IMR-90 (cell line): ENCODE measurements around the gene TRAP1. TPM values are rescaled to one million over a fixed set of nuclear protein-coding genes. Genes with fewer than 3 reads are reported as not detected.

Experiments
- ATAC-seq: fragments of 200-7000 bp; cut with Tn5 transposase; 2 replicates; pipeline ENCODE4 v1.9.1; 2020; ENCODE audit warnings: low read depth, mild to moderate bottlenecking, moderate library complexity
- BruUV-seq: library from RNA; stranded (reverse); fragments of 400-500 nt; replicated peaks from 2 replicates; lab custom pipeline; 2021; lab: Mats Ljungman, UMichigan
- CTCF ChIA-PET: fragments of 300-600 bp; formaldehyde crosslinking; extraction: SDS; loops from one replicate; lab custom pipeline; 2021; ENCODE audit warnings: antibody characterized with exemption; lab: Yijun Ruan, JAX
- POLR2A ChIA-PET: fragments of 300-600 bp; sonication (Branson Sonifier 250); formaldehyde crosslinking; loops from one replicate; lab custom pipeline; 2022; ENCODE audit warnings: antibody characterized with exemption; ENCODE audit not compliant: unreplicated experiment; lab: Charles Lee
- DNase-seq: peaks from one replicate; pipeline ENCODE4 v3.0.0; 2013
- H2AFZ ChIP-seq: replicated peaks from 2 replicates; pipeline ENCODE3; 2013; ENCODE audit warnings: low read length, mild to moderate bottlenecking; ENCODE audit not compliant: poor library complexity
- H2AK5ac ChIP-seq: 2 replicates; pipeline ENCODE4 v1.6.1; 2013; ENCODE audit warnings: low read depth, low read length, inconsistent platforms
- H2AK9ac ChIP-seq: replicated peaks from 2 replicates; pipeline ENCODE3; 2013; ENCODE audit warnings: mild to moderate bottlenecking, low read depth, low read length, moderate library complexity; ENCODE audit not compliant: poor library complexity
- H2BK120ac ChIP-seq: 2 replicates; pipeline ENCODE4 v1.6.1; 2013; ENCODE audit warnings: low read depth, low read length, inconsistent platforms
- H2BK15ac ChIP-seq: 3 replicates; pipeline ENCODE4 v1.6.1; 2013; ENCODE audit warnings: low read depth, low read length, inconsistent platforms
- H2BK20ac ChIP-seq: 2 replicates; pipeline ENCODE4 v1.6.1; 2013; ENCODE audit warnings: low read depth, mild to moderate bottlenecking, inconsistent platforms, low read length, moderate library complexity
- H2BK5ac ChIP-seq: 2 replicates; pipeline ENCODE4 v1.6.1; 2013; ENCODE audit warnings: mild to moderate bottlenecking, low read depth, low read length, inconsistent platforms; ENCODE audit not compliant: poor library complexity, severe bottlenecking
- H3K14ac ChIP-seq: replicated peaks from 2 replicates; pipeline ENCODE4 v1.6.1; 2013; ENCODE audit warnings: low read depth, low read length, inconsistent platforms
- H3K18ac ChIP-seq: 2 replicates; pipeline ENCODE4 v1.6.1; 2013; ENCODE audit warnings: low read depth, low read length, control low read depth
- H3K23ac ChIP-seq: 2 replicates; pipeline ENCODE4 v1.6.1; 2013; ENCODE audit warnings: low read depth, low read length, inconsistent platforms
- H3K27ac ChIP-seq: 2 replicates; pipeline ENCODE4 v1.5.1; 2013; ENCODE audit warnings: mild to moderate bottlenecking, control low read depth, low read length; ENCODE audit not compliant: insufficient read depth
- H3K27me3 ChIP-seq: 2 replicates; pipeline ENCODE4 v1.6.1; 2013; ENCODE audit warnings: low read length; ENCODE audit not compliant: control insufficient read depth, insufficient read depth
- H3K36me3 ChIP-seq: 2 replicates; pipeline ENCODE4 v1.6.1; 2013; ENCODE audit warnings: low read length, mixed read lengths; ENCODE audit not compliant: control insufficient read depth, insufficient read depth
- H3K4ac ChIP-seq: 2 replicates; pipeline ENCODE4 v1.6.1; 2013; ENCODE audit warnings: low read depth, low read length, inconsistent platforms
- H3K4me1 ChIP-seq: 2 replicates; pipeline ENCODE4 v1.6.1; 2013; ENCODE audit warnings: low read length, mixed read lengths; ENCODE audit not compliant: control insufficient read depth, insufficient read depth
- H3K4me2 ChIP-seq: 2 replicates; pipeline ENCODE4 v1.6.1; 2013; ENCODE audit warnings: low read depth, mild to moderate bottlenecking, control low read depth, low read length, moderate library complexity
- H3K4me3 ChIP-seq: 2 replicates; pipeline ENCODE4 v1.5.1; 2013; ENCODE audit warnings: low read depth, mild to moderate bottlenecking, control low read depth, low read length, moderate library complexity; ENCODE audit not compliant: insufficient read depth
- H3K56ac ChIP-seq: 2 replicates; pipeline ENCODE4 v1.6.1; 2013; ENCODE audit warnings: low read length, inconsistent platforms; ENCODE audit not compliant: insufficient read depth; ENCODE audit errors: extremely low read depth
- H3K79me1 ChIP-seq, 2 experiments: 2 replicates each; pipeline ENCODE4 v1.6.1; 2013; ENCODE audit warnings: low read length in 2 of 2, inconsistent platforms in 1 of 2, low read depth in 1 of 2
- H3K9ac ChIP-seq: 2 replicates; pipeline ENCODE4 v1.6.1; 2013; ENCODE audit warnings: low read depth, low read length, control low read depth
- H3K9me1 ChIP-seq: 2 replicates; pipeline ENCODE4 v1.6.1; 2013; ENCODE audit warnings: low read length, inconsistent platforms; ENCODE audit not compliant: insufficient read depth
- H3K9me3 ChIP-seq: 2 replicates; pipeline ENCODE4 v1.6.1; 2013; ENCODE audit warnings: low read length; ENCODE audit not compliant: control insufficient read depth, insufficient read depth
- H4K20me1 ChIP-seq: 2 replicates; pipeline ENCODE4 v1.6.1; 2013; ENCODE audit warnings: low read length, inconsistent platforms; ENCODE audit not compliant: insufficient read depth
- H4K5ac ChIP-seq: 2 replicates; pipeline ENCODE4 v1.6.1; 2013; ENCODE audit warnings: mild to moderate bottlenecking, low read depth, low read length, control low read depth
- H4K8ac ChIP-seq, 2 experiments: 2 replicates each; pipeline ENCODE4 v1.6.1; 2013; ENCODE audit warnings: low read depth in 2 of 2, low read length in 2 of 2, control low read depth in 1 of 2, inconsistent platforms in 1 of 2
- H4K91ac ChIP-seq: 2 replicates; pipeline ENCODE4 v1.6.1; 2013; ENCODE audit warnings: low read depth, low read length, inconsistent platforms; ENCODE audit not compliant: insufficient read depth
- CHD1 ChIP-seq: IDR thresholded peaks from 2 replicates; pipeline ENCODE4 v1.6.1; 2012; ENCODE audit warnings: low read depth, low read length, improper control_type of control experiment
- WGBS, 2 experiments: methylation state at CpG; one replicate each; pipeline versions ENCODE4 v1.1.5 to v1.1.7; 2013; ENCODE audit warnings: missing lambda C conversion rate in 2 of 2; ENCODE audit not compliant: insufficient read length in 1 of 2; ENCODE audit errors: extremely low coverage in 2 of 2; 5-methylcytosine and 5-hydroxymethylcytosine counted together
- dilution Hi-C: fragments of 300-500 bp; cut with HindIII; formaldehyde crosslinking; loops from one replicate; pipeline ENCODE4 v1.14.3; 2018; ENCODE audit warnings: low sequenced_read_pairs; ENCODE audit not compliant: unreplicated experiment
- in situ Hi-C: fragments of 300-500 bp; cut with MboI; formaldehyde crosslinking; loops from 3 replicates; pipeline ENCODE4 v1.14.3; 2019; ENCODE audit warnings: low sequenced_read_pairs, inconsistent platforms, mixed read lengths
- intact Hi-C: fragments of 100-400 bp; cut with micrococcal nuclease; formaldehyde crosslinking; loops from 2 replicates; pipeline ENCODE4 v1.10.0; 2022
- polyA plus RNA-seq, 3 experiments: library from polyadenylated mRNA; depleted of rRNA; stranded (reverse); fragments of >200 nt; gene quantifications; 2 replicates each; pipeline ENCODE4 v1.2.3, GENCODE V29; 2012; ENCODE audit warnings: low replicate concordance in 1 of 3
- total RNA-seq: library from RNA; depleted of rRNA; stranded (reverse); fragments of >200 nt; gene quantifications from 2 replicates; pipeline ENCODE4 v1.2.3, GENCODE V29; 2012

TRAP1 gene
- total and polyA plus RNA-seq, 2 of the 4 experiments (the other 2 are of a cell fraction), result 139 to 145 TPM

DNA sequence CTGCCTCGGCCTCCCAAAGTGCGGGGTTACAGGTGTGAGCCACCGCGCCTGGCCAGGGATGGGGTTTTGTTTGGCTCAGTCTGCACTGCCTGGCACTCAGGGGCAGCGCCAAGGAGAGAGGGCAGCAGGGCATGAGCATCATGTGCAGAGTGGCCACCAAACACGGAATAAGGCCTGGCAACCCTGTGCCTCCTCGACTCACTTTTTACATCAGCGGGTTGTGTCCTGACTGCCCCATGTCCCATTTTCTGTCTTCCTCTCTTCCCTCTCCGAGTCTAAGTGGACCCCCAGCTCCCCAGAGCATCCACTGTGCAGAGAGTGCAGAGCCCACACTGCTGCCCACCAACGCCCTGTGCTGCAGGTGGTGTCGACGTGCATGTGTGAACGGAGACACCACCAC is 18.2 kb upstream of the TRAP1 start:
- dilution Hi-C loops, result no loop called here
- Histone ChIP-seq H3K4me1 (no peaks in the 10 kb centered on the region), H2BK15ac (no peak overlapping the region), H2BK20ac (no peak overlapping the region), H3K9me3 (no peaks in the 10 kb centered on the region), H4K20me1 (peaks cover 9% of the 10 kb centered on the region), H2AK5ac (no peak overlapping the region), H3K4me2 (no peak overlapping the region), H2AK9ac (no peak overlapping the region), H3K27me3 (no peaks in the 10 kb centered on the region), H2BK5ac (no peak overlapping the region), H2AFZ (peak overlapping the region; percentile 51), H3K9me1 (peaks cover 5% of the 10 kb centered on the region; the same call in 1 of the 2 replicates), H3K27ac (no peak overlapping the region), H3K79me1 (peaks cover 24 to 63% of the 10 kb centered on the region in 2 experiments), H3K4me3 (no peak overlapping the region), H4K8ac (no peak overlapping the region), H3K56ac (no peak overlapping the region), H3K4ac (no peak overlapping the region), H2BK120ac (no peak overlapping the region), H3K23ac (no peak overlapping the region), H3K36me3 (peaks cover 83% of the 10 kb centered on the region), H4K5ac (no peak overlapping the region), H3K14ac (no peak overlapping the region), H4K91ac (no peak overlapping the region), H3K18ac (no peak overlapping the region), H3K9ac (no peak overlapping the region)
- TF ChIP-seq CHD1, result no peak
- POLR2A ChIA-PET, result no interaction called here
- no peak for DNase-seq
- ATAC-seq, result no peak
- CTCF ChIA-PET, result no interaction called here
- 98% methylated on average over 7 of the region's 13 CpGs; no CpG with 5 or more reads in 1 of the 2 experiments for WGBS, 2 experiments
- intact Hi-C loops, result no loop called here
- in situ Hi-C loops, result no loop called here
- no TSS peak for BruUV-seq
